ENCODE data around the gene ADRM1. TPM values are rescaled to one million over a fixed set of nuclear protein-coding genes. Genes with fewer than 3 reads are reported as not detected.
A peak's percentile ranks its signal among the peaks of the same experiment; 100 is the strongest.

The ADRM1 gene
- total RNA-seq, 1 experiment from 2014 or later = 227 TPM

- H3K4me3 Mint-ChIP-seq (ENCODE audit: low read depth, unreplicated experiment) = no peak overlapping the region
- no peaks in the 10 kb centered on the region for H3K4me1 Mint-ChIP-seq (ENCODE audit: low read depth, unreplicated experiment)
- TF ChIP-seq CTCF (IDR thresholded peaks at IDR 0.05; ENCODE audit: unreplicated experiment) = no peak
- BruUV-seq (replicated peaks) = no TSS peak
- H3K9me3 Mint-ChIP-seq (ENCODE audit: low read depth, unreplicated experiment) = no peaks in the 10 kb centered on the region
- intact Hi-C loops (cut with micrococcal nuclease; ENCODE audit: unreplicated experiment) = no loop called here
- H3K27ac Mint-ChIP-seq (ENCODE audit: unreplicated experiment) = peak overlapping the region; percentile 30
- no peaks in the 10 kb centered on the region for H3K27me3 Mint-ChIP-seq (ENCODE audit: unreplicated experiment)
- CTCF ChIA-PET = interaction anchor here (0.6 to 2.9 kb wide), 3 partner anchors 40 to 660 kb away, joined by 3 to 14 read pairs (median 3); no protein-coding TSS in a partner anchor
- DNase-seq = no peak
- H3K36me3 Mint-ChIP-seq (ENCODE audit: insufficient read depth, unreplicated experiment) = peaks cover 100% of the 10 kb centered on the region
These were observed 25.1 kb downstream of the ADRM1 start for GRCh38 chr20:62327726-62328495.

- CTCF ChIA-PET = interaction anchor here (0.6 to 2.9 kb wide), 2 partner anchors 54 to 1426 kb away, joined by 8 to 14 read pairs; no protein-coding TSS in a partner anchor
- H3K36me3 Mint-ChIP-seq (ENCODE audit: insufficient read depth, unreplicated experiment) = peaks cover 94% of the 10 kb centered on the region
- intact Hi-C loops (cut with micrococcal nuclease; ENCODE audit: unreplicated experiment) = no loop called here
- no peak overlapping the region for H3K4me3 Mint-ChIP-seq (ENCODE audit: low read depth, unreplicated experiment)
- H3K4me1 Mint-ChIP-seq (ENCODE audit: low read depth, unreplicated experiment) = no peaks in the 10 kb centered on the region
- BruUV-seq (replicated peaks) = no TSS peak
- no peak for TF ChIP-seq CTCF (IDR thresholded peaks at IDR 0.05; ENCODE audit: unreplicated experiment)
- no peak for DNase-seq
- H3K27ac Mint-ChIP-seq (ENCODE audit: unreplicated experiment) = peak overlapping the region; percentile 30
- no peaks in the 10 kb centered on the region for H3K27me3 Mint-ChIP-seq (ENCODE audit: unreplicated experiment)
- H3K9me3 Mint-ChIP-seq (ENCODE audit: low read depth, unreplicated experiment) = no peaks in the 10 kb centered on the region
These were observed 26.0 kb downstream of the ADRM1 start for GRCh38 chr20:62328684-62329388.

GRCh38 chr20:62329389-62330377, 26.9 kb downstream of the ADRM1 start:
- CTCF ChIA-PET = interaction anchor here (0.6 to 2.9 kb wide), 2 partner anchors 53 to 1426 kb away, joined by 8 to 14 read pairs; no protein-coding TSS in a partner anchor
- peak; percentile 13 for TF ChIP-seq CTCF (IDR thresholded peaks at IDR 0.05; ENCODE audit: unreplicated experiment)
- DNase-seq = no peak
- H3K4me3 Mint-ChIP-seq (ENCODE audit: low read depth, unreplicated experiment) = no peak overlapping the region
- no peaks in the 10 kb centered on the region for H3K4me1 Mint-ChIP-seq (ENCODE audit: low read depth, unreplicated experiment)
- no peak overlapping the region for H3K27ac Mint-ChIP-seq (ENCODE audit: unreplicated experiment)
- no peaks in the 10 kb centered on the region for H3K9me3 Mint-ChIP-seq (ENCODE audit: low read depth, unreplicated experiment)
- no peaks in the 10 kb centered on the region for H3K27me3 Mint-ChIP-seq (ENCODE audit: unreplicated experiment)
- H3K36me3 Mint-ChIP-seq (ENCODE audit: insufficient read depth, unreplicated experiment) = peaks cover 92% of the 10 kb centered on the region
- BruUV-seq (replicated peaks) = no TSS peak
- intact Hi-C loops (cut with micrococcal nuclease; ENCODE audit: unreplicated experiment) = no loop called here

Data from Calu3 (cell line).